Neural crest cell (in vitro differentiated cells): ENCODE measurements around the gene PTPRB. TPM values are rescaled to one million over a fixed set of nuclear protein-coding genes. Genes with fewer than 3 reads are reported as not detected.

ENCODE experiments used
- DNase-seq: peaks from one replicate; pipeline ENCODE4 v3.0.0; 2021; ENCODE audit warnings: low read depth, mixed read lengths, low spot score
- H3K27ac Mint-ChIP-seq: one replicate; pipeline ENCODE4 v1.8.0; 2021; ENCODE audit warnings: mild to moderate bottlenecking, mixed read lengths; ENCODE audit not compliant: unreplicated experiment
- H3K27me3 Mint-ChIP-seq: 2 replicates; pipeline ENCODE4 v1.8.0; 2021; ENCODE audit warnings: low read depth, mild to moderate bottlenecking, mixed read lengths
- H3K36me3 Mint-ChIP-seq: 2 replicates; pipeline ENCODE4 v1.8.0; 2021; ENCODE audit warnings: low read depth, mild to moderate bottlenecking, mixed read lengths
- H3K4me1 Mint-ChIP-seq: 2 replicates; pipeline ENCODE4 v1.8.0; 2021; ENCODE audit warnings: mixed read lengths
- H3K4me3 Mint-ChIP-seq: one replicate; pipeline ENCODE4 v1.8.0; 2021; ENCODE audit warnings: mild to moderate bottlenecking, mixed read lengths
- H3K9me3 Mint-ChIP-seq: 2 replicates; pipeline ENCODE4 v1.8.0; 2021; ENCODE audit warnings: mixed read lengths
- total RNA-seq: library from RNA; stranded (reverse); gene quantifications from 2 replicates; pipeline ENCODE4 v1.2.1, GENCODE V29; 2021
- TF ChIP-seq, protein P1 (sequence below): fragments of 200-600 bp; sonication (generic); conservative IDR thresholded peaks from 2 replicates; pipeline ENCODE4 v1.5.0; 2021; ENCODE audit warnings: antibody characterized with exemption, mild to moderate bottlenecking

PTPRB gene
- total RNA-seq, 1 donor from 2014 or later = 0.93 TPM

- Mint-ChIP-seq H3K27ac (no peak overlapping the region), H3K9me3 (no peaks in the 10 kb centered on the region), H3K36me3 (no peaks in the 10 kb centered on the region), H3K4me3 (no peak overlapping the region), H3K27me3 (no peaks in the 10 kb centered on the region), H3K4me1 (no peaks in the 10 kb centered on the region)
- TF ChIP-seq, protein P1, sequence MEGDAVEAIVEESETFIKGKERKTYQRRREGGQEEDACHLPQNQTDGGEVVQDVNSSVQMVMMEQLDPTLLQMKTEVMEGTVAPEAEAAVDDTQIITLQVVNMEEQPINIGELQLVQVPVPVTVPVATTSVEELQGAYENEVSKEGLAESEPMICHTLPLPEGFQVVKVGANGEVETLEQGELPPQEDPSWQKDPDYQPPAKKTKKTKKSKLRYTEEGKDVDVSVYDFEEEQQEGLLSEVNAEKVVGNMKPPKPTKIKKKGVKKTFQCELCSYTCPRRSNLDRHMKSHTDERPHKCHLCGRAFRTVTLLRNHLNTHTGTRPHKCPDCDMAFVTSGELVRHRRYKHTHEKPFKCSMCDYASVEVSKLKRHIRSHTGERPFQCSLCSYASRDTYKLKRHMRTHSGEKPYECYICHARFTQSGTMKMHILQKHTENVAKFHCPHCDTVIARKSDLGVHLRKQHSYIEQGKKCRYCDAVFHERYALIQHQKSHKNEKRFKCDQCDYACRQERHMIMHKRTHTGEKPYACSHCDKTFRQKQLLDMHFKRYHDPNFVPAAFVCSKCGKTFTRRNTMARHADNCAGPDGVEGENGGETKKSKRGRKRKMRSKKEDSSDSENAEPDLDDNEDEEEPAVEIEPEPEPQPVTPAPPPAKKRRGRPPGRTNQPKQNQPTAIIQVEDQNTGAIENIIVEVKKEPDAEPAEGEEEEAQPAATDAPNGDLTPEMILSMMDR = no peak
- DNase-seq = no peak
These were observed 1.6 kb upstream of the PTPRB start for GRCh38 chr12:70638639-70639360.

DNA sequence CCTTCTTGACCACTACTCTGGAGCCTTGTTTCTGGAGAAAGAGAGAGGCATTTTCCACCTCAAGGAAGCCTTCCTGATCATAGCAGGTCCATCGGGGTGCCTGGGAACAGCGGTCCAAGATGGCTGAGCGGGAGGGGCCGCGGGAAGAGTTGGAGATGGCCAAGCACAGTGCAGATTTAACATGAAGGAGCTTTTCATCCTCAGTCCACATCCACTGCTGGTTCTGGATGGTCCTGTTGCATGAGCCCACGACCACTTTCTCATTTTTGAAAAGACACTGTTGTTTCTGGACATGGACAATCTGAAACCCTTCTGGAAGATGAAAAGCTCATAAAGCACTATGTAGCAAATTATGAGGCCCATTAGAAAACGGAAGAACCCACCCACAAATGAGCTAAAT lies 1.5 kb downstream of the PTPRB start:
- H3K36me3 Mint-ChIP-seq = no peaks in the 10 kb centered on the region
- H3K27ac Mint-ChIP-seq = no peak overlapping the region
- H3K27me3 Mint-ChIP-seq = no peaks in the 10 kb centered on the region
- TF ChIP-seq, protein P1 = no peak
- H3K9me3 Mint-ChIP-seq = no peaks in the 10 kb centered on the region
- H3K4me1 Mint-ChIP-seq = no peaks in the 10 kb centered on the region
- H3K4me3 Mint-ChIP-seq = no peak overlapping the region
- DNase-seq = no peak

DNA sequence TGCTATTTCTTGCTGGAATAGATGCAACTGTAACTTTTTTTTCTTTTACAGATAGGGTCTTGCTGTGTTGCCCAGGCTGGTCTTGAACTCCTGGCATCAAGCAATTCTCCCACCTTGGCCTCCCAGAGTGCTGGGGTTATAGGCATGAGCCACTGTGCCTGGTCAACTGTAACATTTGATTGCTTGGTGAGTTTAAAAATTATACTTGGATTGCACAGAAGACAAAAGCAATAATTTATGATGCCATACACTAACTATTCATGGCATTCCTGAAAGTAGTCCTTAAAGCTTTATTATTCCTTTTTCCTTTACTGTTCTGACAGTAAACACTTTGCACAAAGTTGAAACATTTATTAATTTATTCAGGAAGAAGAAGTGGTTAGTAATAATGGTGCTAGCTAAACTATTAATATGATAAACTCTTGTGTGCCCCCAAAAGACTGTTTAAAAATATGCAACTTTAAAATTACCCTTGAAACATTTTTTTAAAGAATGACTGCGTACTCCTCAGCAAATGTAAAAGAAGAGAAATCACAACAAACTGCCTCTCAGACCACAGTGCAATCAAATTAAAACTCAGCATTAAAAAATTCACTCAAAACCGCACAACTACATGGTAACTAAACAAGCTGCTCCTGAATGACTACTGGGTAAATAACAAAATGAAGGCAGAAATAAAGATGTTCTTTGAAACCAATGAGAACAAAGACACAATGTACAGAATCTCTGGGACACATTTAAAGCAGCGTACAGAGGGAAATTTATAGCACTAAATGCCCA lies 8.3 kb downstream of the PTPRB start:
- Mint-ChIP-seq H3K27me3 (no peaks in the 10 kb centered on the region), H3K4me3 (no peak overlapping the region), H3K36me3 (no peaks in the 10 kb centered on the region), H3K27ac (no peak overlapping the region), H3K9me3 (no peaks in the 10 kb centered on the region), H3K4me1 (no peaks in the 10 kb centered on the region)
- DNase-seq = no peak
- TF ChIP-seq, protein P1 = no peak

DNA sequence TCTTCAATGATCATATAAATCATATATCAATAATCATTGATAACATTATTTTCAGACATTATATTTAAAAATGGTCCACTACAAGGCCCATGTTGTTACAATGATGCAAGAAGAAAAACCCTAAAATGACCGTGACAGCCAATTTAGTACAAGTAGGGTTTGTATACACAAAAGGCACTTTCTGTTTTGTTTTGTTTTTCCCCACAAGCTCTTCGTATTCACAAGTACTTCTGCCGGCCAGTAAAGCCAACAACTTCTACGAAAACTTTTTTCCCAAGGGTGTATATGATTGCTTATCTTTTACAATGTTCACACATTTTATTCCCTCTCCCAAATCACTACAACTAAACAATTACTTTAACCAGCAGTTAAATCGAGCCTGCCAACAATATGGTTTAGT lies 9.6 kb downstream of the PTPRB start:
- Mint-ChIP-seq H3K4me1 (no peaks in the 10 kb centered on the region), H3K4me3 (no peak overlapping the region), H3K27ac (no peak overlapping the region), H3K9me3 (no peaks in the 10 kb centered on the region), H3K27me3 (no peaks in the 10 kb centered on the region), H3K36me3 (no peaks in the 10 kb centered on the region)
- TF ChIP-seq, protein P1 = no peak
- DNase-seq = no peak

DNA sequence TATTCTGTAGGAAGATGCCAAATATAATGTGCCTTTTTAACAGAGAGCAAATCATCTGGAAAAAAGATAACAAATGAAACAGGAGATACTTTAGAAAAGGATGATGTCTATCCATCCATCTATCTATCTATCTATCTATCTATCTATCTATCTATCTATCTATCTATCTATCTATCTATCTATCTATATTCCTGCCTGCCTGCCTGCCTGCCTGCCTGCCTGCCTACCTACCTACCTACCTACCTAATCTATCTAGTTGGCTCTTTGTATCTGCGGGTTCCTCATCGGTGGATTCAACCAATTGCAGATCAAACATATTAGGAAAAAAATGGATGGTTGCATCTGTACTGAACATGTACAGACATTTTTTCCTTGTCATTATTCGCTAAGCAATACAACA lies 11.0 kb downstream of the PTPRB start:
- no peaks in the 10 kb centered on the region for H3K9me3 Mint-ChIP-seq
- H3K27ac Mint-ChIP-seq = no peak overlapping the region
- no peak for DNase-seq
- no peak overlapping the region for H3K4me3 Mint-ChIP-seq
- no peaks in the 10 kb centered on the region for H3K36me3 Mint-ChIP-seq
- H3K4me1 Mint-ChIP-seq = no peaks in the 10 kb centered on the region
- TF ChIP-seq, protein P1 = no peak
- no peaks in the 10 kb centered on the region for H3K27me3 Mint-ChIP-seq
